Measurements from ENCODE around the gene C12orf56.
"Not testable (repeated sequence)": the region's sequence is repeated elsewhere in the genome, so short reads cannot be mapped to it uniquely, and the experiment has no call there.

Gene C12orf56

GRCh38 chr12:64385468-64385867 is 5.1 kb downstream of the C12orf56 start:
- DNase-seq (ENCODE audit: low read depth in 2 of 2): no peak

DNA sequence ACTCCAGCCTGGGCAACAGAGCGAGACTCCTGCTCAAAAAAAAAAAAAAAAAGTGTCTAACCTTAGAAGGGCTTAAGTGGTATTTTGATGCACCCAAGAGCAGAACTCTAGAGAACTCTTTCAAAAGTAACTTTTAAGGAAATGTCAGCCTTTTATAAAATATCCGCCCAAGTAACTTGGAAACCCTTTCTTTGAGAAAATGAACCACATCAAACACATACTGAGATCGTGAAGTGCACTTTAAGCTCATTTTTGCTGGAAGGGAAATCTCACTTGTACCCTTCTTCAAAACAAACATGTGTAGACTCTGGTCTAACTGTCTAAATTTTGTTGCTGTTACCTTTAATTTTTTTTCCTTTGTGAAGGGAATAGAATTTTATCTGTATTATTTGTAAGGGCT is 5.5 kb downstream of the C12orf56 start:
- DNase-seq (ENCODE audit: low read depth in 2 of 2): no peak

DNA sequence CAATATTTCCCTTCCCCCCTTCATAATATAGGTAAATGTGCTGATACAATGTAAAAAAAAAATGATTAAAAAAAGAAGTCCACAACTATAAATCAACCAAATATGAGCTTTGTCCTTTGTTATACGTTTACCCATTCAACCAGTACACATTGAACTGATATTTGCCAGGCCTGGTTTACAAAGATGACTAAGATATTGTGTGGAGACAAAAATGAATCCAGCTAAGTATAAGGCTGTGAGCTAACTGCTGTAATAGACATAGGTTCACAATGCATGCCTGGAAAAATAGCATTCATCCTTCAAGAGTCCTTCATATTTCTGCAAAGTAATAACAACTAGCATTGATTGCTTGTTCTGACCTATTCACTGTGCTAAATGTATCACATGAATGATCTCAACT is 6.9 kb downstream of the C12orf56 start:
- DNase-seq (ENCODE audit: low read depth in 2 of 2): no peak

- DNase-seq (ENCODE audit: low read depth in 2 of 2): no peak
Measured at GRCh38 chr12:64362721-64363305, 27.7 kb downstream of the C12orf56 start.

- DNase-seq (ENCODE audit: low read depth in 2 of 2): not testable (repeated sequence)
Measured at GRCh38 chr12:64361173-64361572, 29.4 kb downstream of the C12orf56 start.

GRCh38 chr12:64356209-64356608 is 34.3 kb downstream of the C12orf56 start:
- DNase-seq (ENCODE audit: low read depth in 2 of 2): not testable (repeated sequence)

DNA sequence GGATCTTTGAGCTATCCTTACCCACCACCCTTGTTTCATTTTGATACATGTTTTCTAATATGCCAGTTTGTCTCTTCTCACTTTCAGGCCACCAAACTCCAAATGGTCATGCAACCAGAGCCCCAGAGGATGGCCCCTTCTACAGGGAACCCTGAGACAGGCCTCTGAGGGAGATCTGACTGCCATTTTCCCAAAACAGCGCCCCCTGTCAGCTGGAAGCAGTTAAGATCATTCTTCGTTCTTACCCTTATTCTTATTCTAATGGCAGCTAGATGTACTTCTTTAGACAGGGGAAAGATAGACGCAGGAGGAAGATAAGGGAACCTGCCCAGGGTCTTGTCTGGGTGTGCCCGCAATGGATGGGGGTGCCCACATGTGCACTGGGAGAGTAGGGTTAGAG is 38.4 kb downstream of the C12orf56 start:
- DNase-seq (ENCODE audit: low read depth in 2 of 2): no peak

DNA sequence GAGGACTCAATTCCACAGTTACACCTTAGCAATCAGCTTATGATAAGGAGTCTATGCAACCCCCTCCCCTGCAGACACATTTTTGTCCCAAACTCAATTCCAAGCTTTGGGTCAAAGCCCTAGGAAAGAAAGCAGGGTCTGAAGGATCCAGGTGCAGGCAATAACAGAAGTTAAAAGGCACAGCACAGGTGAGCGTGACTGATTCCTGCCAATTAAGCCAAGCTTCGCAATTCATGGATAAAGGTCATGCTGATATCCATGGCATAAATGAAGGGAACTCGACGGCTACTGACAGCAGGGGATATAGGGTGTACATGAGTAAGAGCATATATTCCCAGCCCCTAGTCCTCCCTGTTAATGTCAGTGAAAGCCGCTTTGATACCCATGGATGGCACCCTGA is 39.3 kb downstream of the C12orf56 start:
- no peak for DNase-seq (ENCODE audit: low read depth in 2 of 2)

- DNase-seq (ENCODE audit: low read depth in 2 of 2): no peak
Measured at GRCh38 chr12:64347630-64348029, 42.9 kb downstream of the C12orf56 start.

DNA sequence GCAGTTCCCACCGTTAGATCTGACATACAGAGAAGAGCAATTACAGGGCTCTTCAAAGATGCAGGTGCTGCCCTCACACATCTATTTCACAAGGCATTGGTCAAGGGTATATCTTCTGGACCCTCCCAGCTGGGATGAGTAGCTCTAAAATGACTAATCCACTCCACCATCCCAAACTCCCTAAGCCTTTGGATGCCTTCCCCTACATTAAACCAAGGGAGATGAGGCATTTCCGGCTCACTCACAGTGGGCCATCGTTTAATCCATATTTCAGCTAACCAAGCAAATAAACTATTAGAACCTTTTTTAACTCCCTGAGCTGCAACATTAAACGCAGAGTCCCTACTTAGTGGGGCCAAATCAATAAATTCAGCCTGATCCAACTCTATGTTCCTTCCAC is 45.9 kb downstream of the C12orf56 start:
- not testable (repeated sequence) for DNase-seq (ENCODE audit: low read depth in 2 of 2)

- DNase-seq (ENCODE audit: low read depth in 2 of 2): not testable (repeated sequence)
Measured at GRCh38 chr12:64340546-64340945, 50.0 kb downstream of the C12orf56 start.

GRCh38 chr12:64335886-64336466 is 54.6 kb downstream of the C12orf56 start:
- DNase-seq (ENCODE audit: low read depth in 2 of 2): no peak

GRCh38 chr12:64332938-64333337 is 57.6 kb downstream of the C12orf56 start:
- DNase-seq (ENCODE audit: low read depth in 2 of 2): no peak

DNA sequence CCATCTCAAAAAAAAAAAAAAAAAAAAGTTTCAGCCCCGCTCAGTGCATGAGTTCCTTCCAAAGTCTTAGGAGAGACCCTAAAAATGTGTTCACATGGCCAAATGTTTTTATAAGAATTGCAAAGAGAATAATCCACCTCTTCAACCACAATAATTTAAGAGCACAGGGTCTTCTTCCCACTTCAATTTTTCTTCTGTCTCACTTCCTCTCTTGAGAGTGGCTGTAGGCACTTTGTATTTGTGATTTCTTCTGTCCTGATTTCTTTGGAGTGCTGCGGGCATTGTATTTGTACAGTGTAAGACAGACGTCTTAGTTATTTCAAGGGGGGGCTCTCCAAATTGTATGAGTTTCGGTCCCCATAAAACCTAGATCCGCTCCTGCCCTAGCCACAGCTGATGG is 58.3 kb downstream of the C12orf56 start:
- DNase-seq (ENCODE audit: low read depth in 2 of 2): no peak

- DNase-seq (ENCODE audit: low read depth in 2 of 2): not testable (repeated sequence)
Measured at GRCh38 chr12:64329031-64329710, 61.4 kb downstream of the C12orf56 start.

DNA sequence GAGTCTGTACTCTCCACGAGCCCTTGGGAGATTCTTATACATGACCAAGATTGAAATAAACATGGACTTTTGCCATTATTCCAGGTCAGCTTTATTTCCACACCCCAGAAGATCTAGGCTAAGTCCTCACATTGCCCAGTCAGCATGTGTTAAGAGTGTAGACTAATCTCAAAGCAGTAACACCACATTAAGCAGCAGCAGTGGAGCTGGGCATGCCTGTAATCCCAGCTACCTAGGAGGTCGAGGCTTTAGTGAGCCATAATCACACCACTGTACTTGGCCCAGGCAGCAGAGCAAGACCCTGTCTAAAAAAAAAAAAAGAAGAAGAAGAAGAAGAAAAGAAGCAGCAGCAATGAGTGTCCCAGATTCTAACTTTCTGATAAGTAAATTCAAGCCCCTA is 65.5 kb downstream of the C12orf56 start:
- no peak for DNase-seq (ENCODE audit: low read depth in 2 of 2)

GRCh38 chr12:64323476-64324225 is 66.9 kb downstream of the C12orf56 start:
- no peak for DNase-seq (ENCODE audit: low read depth in 2 of 2)

GRCh38 chr12:64323006-64323405 is 67.6 kb downstream of the C12orf56 start:
- no peak for DNase-seq (ENCODE audit: low read depth in 2 of 2)

GRCh38 chr12:64320611-64321010 is 69.9 kb downstream of the C12orf56 start:
- DNase-seq (ENCODE audit: low read depth in 2 of 2): no peak

DNA sequence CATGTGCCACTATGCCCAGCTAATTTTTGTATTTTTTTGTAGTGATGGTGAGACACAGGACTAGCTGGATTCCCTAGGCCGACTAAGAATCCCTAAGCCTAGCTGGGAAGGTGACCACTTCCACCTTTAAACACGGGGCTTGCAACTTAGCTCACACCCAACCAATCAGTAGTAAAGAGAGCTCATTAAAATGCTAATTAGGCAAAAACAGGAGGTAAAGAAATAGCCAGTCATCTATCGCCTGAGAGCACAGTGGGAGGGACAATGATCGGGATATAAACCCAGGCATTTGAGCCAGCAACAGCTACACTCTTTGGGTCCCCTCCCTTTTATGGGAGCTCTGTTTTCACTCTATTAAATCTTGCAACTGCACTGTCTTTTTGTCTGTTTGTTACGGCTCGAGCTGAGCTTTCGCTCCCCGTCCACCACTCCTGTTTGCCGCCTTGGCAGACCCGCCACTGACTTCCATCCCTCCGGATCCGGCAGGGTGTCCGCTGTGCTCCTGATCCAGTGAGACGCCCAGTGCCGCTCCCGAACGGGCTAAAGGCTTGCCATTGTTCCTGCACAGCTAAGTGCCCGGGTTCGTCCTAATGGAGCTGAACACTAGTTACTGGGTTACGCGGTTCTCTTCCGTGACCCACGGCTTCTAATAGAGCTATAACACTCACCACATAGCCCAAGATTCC is 70.9 kb downstream of the C12orf56 start:
- not testable (repeated sequence) for DNase-seq (ENCODE audit: low read depth in 2 of 2)

DNA sequence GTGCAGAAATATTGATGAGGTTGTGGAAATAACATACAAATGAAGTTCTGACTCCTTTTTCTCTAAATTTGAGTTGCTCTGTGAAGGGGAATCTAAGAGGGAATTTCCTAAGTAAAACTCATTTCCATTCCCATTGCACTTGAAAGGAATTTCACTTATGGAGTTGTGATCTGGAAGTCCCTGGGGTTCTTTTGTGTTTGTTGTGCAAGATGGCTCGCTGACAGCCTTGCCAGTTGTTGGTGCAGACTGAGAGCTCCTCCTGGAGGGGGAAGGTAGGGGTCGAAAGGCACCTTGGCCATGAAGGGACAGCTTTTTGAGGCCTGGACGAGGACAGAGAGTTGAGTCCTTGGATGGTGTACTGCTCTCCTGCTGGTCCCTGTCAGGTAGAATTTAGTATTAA is 72.0 kb downstream of the C12orf56 start:
- no peak for DNase-seq (ENCODE audit: low read depth in 2 of 2)

DNA sequence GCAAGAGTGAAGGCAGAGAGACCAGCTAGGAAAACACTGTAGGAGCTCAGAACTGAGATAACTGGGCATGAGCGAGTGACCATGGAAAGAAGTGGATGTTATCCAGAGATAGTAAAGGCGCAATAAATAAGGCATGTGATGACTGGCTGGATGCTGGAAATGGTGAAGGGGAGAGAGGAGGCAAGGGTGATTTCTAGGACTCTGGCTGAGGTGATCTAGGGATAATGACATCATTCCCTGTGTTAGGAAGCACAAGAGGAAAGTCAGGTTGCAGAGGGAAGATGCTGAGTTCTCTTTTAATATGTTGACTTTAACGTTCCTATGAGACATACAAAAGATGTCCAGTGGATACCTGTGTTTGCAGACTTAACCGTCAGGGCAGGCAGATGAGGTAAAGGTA is 78.7 kb downstream of the C12orf56 start:
- no peak for DNase-seq (ENCODE audit: low read depth in 2 of 2)

Measured in stimulated activated CD8-positive, alpha-beta memory T cell treated with anti-CD3 and anti-CD28 coated beads, Interleukin-7, amount 100 ng/mL, for 4 hours (primary cell).